ENCODE results near the gene OLFML2B. TPM values are rescaled to one million over a fixed set of nuclear protein-coding genes. Genes with fewer than 3 reads are reported as not detected.

The OLFML2B gene
- total RNA-seq, 2 donors from 2014 or later: 32.2 to 46.6 TPM

DNA sequence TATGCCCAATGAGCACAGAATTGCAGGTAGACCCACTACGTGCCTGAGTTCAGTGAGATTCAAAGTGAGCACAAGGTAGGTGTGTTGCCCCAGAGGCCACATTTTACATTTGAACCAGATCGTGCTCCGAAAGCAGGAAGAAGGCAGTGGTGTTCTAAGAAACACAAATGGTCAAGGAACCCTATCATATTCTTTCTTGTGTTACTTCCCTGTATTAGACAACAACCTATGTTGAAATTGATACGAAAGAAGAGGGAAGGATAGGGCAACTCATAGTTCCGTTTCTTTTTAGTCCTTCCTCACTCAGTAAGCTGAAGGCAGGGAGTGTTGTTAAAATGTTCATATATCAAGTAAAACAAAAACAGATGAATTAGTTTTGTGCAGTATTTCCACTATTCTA lies 33.9 kb downstream of the OLFML2B start:
- no peak overlapping the region for H3K4me3 ChIP-seq
- TF ChIP-seq, protein P1, sequence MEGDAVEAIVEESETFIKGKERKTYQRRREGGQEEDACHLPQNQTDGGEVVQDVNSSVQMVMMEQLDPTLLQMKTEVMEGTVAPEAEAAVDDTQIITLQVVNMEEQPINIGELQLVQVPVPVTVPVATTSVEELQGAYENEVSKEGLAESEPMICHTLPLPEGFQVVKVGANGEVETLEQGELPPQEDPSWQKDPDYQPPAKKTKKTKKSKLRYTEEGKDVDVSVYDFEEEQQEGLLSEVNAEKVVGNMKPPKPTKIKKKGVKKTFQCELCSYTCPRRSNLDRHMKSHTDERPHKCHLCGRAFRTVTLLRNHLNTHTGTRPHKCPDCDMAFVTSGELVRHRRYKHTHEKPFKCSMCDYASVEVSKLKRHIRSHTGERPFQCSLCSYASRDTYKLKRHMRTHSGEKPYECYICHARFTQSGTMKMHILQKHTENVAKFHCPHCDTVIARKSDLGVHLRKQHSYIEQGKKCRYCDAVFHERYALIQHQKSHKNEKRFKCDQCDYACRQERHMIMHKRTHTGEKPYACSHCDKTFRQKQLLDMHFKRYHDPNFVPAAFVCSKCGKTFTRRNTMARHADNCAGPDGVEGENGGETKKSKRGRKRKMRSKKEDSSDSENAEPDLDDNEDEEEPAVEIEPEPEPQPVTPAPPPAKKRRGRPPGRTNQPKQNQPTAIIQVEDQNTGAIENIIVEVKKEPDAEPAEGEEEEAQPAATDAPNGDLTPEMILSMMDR (IDR thresholded peaks at IDR 0.05): no peak
- no peaks in the 10 kb centered on the region for H3K27me3 ChIP-seq (replicated peaks; ENCODE audit: insufficient read depth)
- H3K4me1 ChIP-seq (ENCODE audit: control insufficient read depth in 1 of 2, low read depth in 2 of 2): peaks cover 0 to 14% of the 10 kb centered on the region in 2 donors
- peaks cover 4% of the 10 kb centered on the region for H3K9me3 ChIP-seq
- no peak overlapping the region for H3K27ac ChIP-seq
- H3K36me3 ChIP-seq: peaks cover 7% of the 10 kb centered on the region
- DNase-seq (ENCODE audit: low spot score) (no peak), ATAC-seq (ENCODE audit: insufficient number of reproducible peaks, low FRiP score, low read depth) (no peak)

DNA sequence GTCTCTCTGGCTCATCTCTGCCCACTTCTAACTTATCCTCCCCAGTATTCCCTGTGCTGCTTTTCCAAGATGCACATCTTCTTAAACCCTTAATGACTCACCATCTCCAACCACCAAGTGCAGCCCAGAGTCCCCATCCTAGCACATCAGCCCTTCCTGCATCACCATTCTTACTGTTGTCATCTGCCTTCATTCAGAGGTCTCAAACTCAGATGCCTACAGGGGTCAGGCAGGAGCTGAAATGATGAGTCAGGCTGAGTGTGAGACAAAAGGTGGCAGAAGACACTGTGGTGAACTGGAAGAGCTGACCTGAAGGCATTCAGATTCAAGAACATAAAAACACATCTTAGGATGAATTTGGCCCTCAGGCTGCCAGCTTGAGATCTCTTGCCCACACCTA lies 34.6 kb downstream of the OLFML2B start:
- Histone ChIP-seq H3K27me3 (replicated peaks; ENCODE audit: insufficient read depth) (no peaks in the 10 kb centered on the region), H3K4me3 (no peak overlapping the region), H3K9me3 (peaks cover 4% of the 10 kb centered on the region), H3K27ac (no peak overlapping the region), H3K4me1 (ENCODE audit: control insufficient read depth in 1 of 2, low read depth in 2 of 2) (peaks cover 0 to 11% of the 10 kb centered on the region in 2 donors), H3K36me3 (peaks cover 12% of the 10 kb centered on the region)
- TF ChIP-seq, protein P1 (IDR thresholded peaks at IDR 0.05): no peak
- ATAC-seq (ENCODE audit: insufficient number of reproducible peaks, low FRiP score, low read depth) (no peak), DNase-seq (ENCODE audit: low spot score) (no peak)

DNA sequence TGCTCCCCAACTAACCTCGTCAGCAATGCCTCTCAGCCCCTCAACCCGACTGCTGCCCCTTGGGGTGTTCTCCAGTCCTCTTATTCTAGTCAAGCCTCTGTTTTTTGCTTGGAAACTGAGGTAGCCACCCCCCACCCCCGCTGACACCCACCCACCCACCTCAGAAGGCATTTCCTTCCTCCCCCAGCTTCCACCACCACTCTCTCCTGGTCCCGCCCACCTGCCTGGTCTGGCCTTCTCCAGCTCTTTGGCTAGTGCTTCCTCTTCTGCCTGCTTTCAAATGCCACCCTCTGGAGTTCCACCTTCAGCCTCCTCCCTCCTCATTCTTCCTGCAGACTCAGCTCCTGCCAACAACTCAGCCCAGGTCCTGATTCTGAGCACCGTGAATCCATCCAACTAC lies 35.3 kb downstream of the OLFML2B start:
- H3K27ac ChIP-seq: no peak overlapping the region
- no peak for ATAC-seq (ENCODE audit: insufficient number of reproducible peaks, low FRiP score, low read depth)
- peaks cover 0 to 11% of the 10 kb centered on the region in 2 donors for H3K4me1 ChIP-seq (ENCODE audit: control insufficient read depth in 1 of 2, low read depth in 2 of 2)
- H3K4me3 ChIP-seq: no peak overlapping the region
- no peak for DNase-seq (ENCODE audit: low spot score)
- peaks cover 17% of the 10 kb centered on the region for H3K36me3 ChIP-seq
- no peaks in the 10 kb centered on the region for H3K27me3 ChIP-seq (replicated peaks; ENCODE audit: insufficient read depth)
- peaks cover 4% of the 10 kb centered on the region for H3K9me3 ChIP-seq
- TF ChIP-seq, protein P1 (IDR thresholded peaks at IDR 0.05): no peak

DNA sequence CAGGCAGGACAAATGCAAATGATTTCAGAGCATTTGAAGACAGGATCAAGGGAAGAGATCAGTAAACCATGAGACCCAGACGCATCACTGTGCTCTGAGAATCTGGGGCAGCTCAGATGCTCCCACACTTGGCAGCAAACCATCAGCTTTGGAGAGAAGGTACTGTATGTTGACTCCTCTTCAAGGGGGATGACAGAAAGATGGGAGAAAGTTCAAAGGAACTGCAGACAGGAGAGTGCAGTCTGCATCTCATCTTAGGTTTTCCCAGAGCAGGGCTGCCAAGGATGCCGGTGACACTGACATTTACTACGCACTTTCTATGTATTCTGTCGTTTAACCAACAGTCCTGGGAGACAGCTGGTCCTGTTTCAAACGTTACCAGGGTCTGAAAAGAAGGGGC lies 35.8 kb downstream of the OLFML2B start:
- peaks cover 17% of the 10 kb centered on the region for H3K36me3 ChIP-seq
- peaks cover 4% of the 10 kb centered on the region for H3K9me3 ChIP-seq
- ATAC-seq (ENCODE audit: insufficient number of reproducible peaks, low FRiP score, low read depth) (no peak), DNase-seq (ENCODE audit: low spot score) (no peak)
- TF ChIP-seq, protein P1 (IDR thresholded peaks at IDR 0.05): no peak
- H3K4me3 ChIP-seq: no peak overlapping the region
- H3K4me1 ChIP-seq (ENCODE audit: control insufficient read depth in 1 of 2, low read depth in 2 of 2): peaks cover 0 to 11% of the 10 kb centered on the region in 2 donors
- no peak overlapping the region for H3K27ac ChIP-seq
- no peaks in the 10 kb centered on the region for H3K27me3 ChIP-seq (replicated peaks; ENCODE audit: insufficient read depth)

DNA sequence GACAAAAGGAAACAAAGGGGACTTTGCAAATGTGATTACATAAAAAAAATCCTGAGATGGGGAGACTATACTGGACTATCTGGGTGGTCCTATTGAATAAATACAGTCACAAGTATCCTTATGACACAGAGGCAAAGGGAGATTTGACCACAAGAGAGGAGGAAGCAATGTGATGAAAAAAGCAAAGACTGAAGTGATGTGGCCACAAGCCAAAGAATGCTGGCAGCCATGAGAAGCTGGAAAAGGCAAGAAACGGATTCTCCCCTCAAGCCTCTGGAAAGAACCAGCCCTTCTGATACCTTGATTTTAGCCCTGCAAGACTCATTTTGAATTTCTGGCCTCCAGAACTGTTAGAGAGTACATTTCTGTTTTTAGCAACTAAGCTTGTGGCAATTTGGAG lies 36.4 kb downstream of the OLFML2B start:
- DNase-seq (ENCODE audit: low spot score) (no peak), ATAC-seq (ENCODE audit: insufficient number of reproducible peaks, low FRiP score, low read depth) (no peak)
- TF ChIP-seq, protein P1 (IDR thresholded peaks at IDR 0.05): no peak
- Histone ChIP-seq H3K4me3 (no peak overlapping the region), H3K9me3 (peaks cover 4% of the 10 kb centered on the region), H3K4me1 (ENCODE audit: control insufficient read depth in 1 of 2, low read depth in 2 of 2) (peaks cover 0 to 11% of the 10 kb centered on the region in 2 donors), H3K27ac (no peak overlapping the region), H3K27me3 (replicated peaks; ENCODE audit: insufficient read depth) (no peaks in the 10 kb centered on the region), H3K36me3 (peaks cover 12% of the 10 kb centered on the region)
